Measurements from ENCODE around the gene MMAA.

MMAA gene

GRCh38 chr4:145656156-145656555 lies 37.0 kb downstream of the MMAA start:
- Histone ChIP-seq H3K79me1 (ENCODE audit: low read depth, low read length) (no peaks in the 10 kb centered on the region), H4K8ac (ENCODE audit: low read depth, low read length) (no peak overlapping the region), H2AK5ac (ENCODE audit: low read depth, low read length) (no peak overlapping the region), H3K36me3 (replicated peaks in 1 of 2; ENCODE audit: control insufficient read depth in 2 of 2, insufficient read depth in 2 of 2, low read length in 2 of 2) (peaks cover 0 to 20% of the 10 kb centered on the region in 2 donors), H3K4me1 (ENCODE audit: control insufficient read depth in 2 of 2, insufficient read depth in 1 of 2, low read depth in 1 of 2, low read length in 2 of 2) (no peaks in the 10 kb centered on the region), H3K27me3 (ENCODE audit: control insufficient read depth in 3 of 3, insufficient read depth in 3 of 3, low read depth in 1 of 3, low read length in 3 of 3) (no peaks in the 10 kb centered on the region), H3K4me2 (ENCODE audit: insufficient read depth, low read length, poor library complexity, severe bottlenecking) (no peak overlapping the region), H2BK12ac (ENCODE audit: low read length) (no peak overlapping the region), H2BK15ac (ENCODE audit: low read length) (no peak overlapping the region), H3K9me3 (replicated peaks in 1 of 2; ENCODE audit: control insufficient read depth in 2 of 2, insufficient read depth in 1 of 2, low read depth in 1 of 2, low read length in 2 of 2) (peaks cover 0 to 18% of the 10 kb centered on the region in 2 donors), H3K4ac (ENCODE audit: low read length) (no peak overlapping the region), H3K18ac (ENCODE audit: low read length) (no peak overlapping the region), H3K23ac (ENCODE audit: low read depth, low read length, poor library complexity) (no peak overlapping the region), H3K9ac (ENCODE audit: low read depth, low read length, poor library complexity) (no peak overlapping the region), H4K91ac (ENCODE audit: low read depth, low read length, poor library complexity) (no peak overlapping the region), H2BK120ac (ENCODE audit: low read depth, low read length) (no peak overlapping the region), H2AFZ (ENCODE audit: low read length) (no peak overlapping the region), H2BK5ac (ENCODE audit: low read length) (no peak overlapping the region), H3K14ac (ENCODE audit: low read length) (no peak overlapping the region), H3K4me3 (ENCODE audit: low read length in 2 of 2) (no peak overlapping the region), H3K27ac (replicated peaks; ENCODE audit: low read length) (no peak overlapping the region)
- no peak for DNase-seq (ENCODE audit: low spot score)
- WGBS, 2 donors (ENCODE audit: extremely low coverage in 2 of 2, insufficient read length in 2 of 2, insufficient replicate concordance in 1 of 2) = no CpG with 5 or more reads among the region's 1 CpG

- DNase-seq (ENCODE audit: low spot score) = no peak
- peaks cover 0 to 8% of the 10 kb centered on the region in 2 donors for H3K36me3 ChIP-seq (replicated peaks in 1 of 2; ENCODE audit: control insufficient read depth in 2 of 2, insufficient read depth in 2 of 2, low read length in 2 of 2)
- no peak overlapping the region for H3K9ac ChIP-seq (ENCODE audit: low read depth, low read length, poor library complexity)
- H3K14ac ChIP-seq (ENCODE audit: low read length) = no peak overlapping the region
- no peak overlapping the region for H4K91ac ChIP-seq (ENCODE audit: low read depth, low read length, poor library complexity)
- no peaks in the 10 kb centered on the region for H3K79me1 ChIP-seq (ENCODE audit: low read depth, low read length)
- peaks cover 0 to 8% of the 10 kb centered on the region in 2 donors for H3K9me3 ChIP-seq (replicated peaks in 1 of 2; ENCODE audit: control insufficient read depth in 2 of 2, insufficient read depth in 1 of 2, low read depth in 1 of 2, low read length in 2 of 2)
- H2BK120ac ChIP-seq (ENCODE audit: low read depth, low read length) = no peak overlapping the region
- no peak overlapping the region for H2BK12ac ChIP-seq (ENCODE audit: low read length)
- no peak overlapping the region for H3K4me3 ChIP-seq (ENCODE audit: low read length in 2 of 2)
- no peaks in the 10 kb centered on the region for H3K27me3 ChIP-seq (ENCODE audit: control insufficient read depth in 3 of 3, insufficient read depth in 3 of 3, low read depth in 1 of 3, low read length in 3 of 3)
- no peak overlapping the region for H4K8ac ChIP-seq (ENCODE audit: low read depth, low read length)
- H3K4me1 ChIP-seq (ENCODE audit: control insufficient read depth in 2 of 2, insufficient read depth in 1 of 2, low read depth in 1 of 2, low read length in 2 of 2) = no peaks in the 10 kb centered on the region
- H2BK15ac ChIP-seq (ENCODE audit: low read length) = no peak overlapping the region
- WGBS, 2 donors (ENCODE audit: extremely low coverage in 2 of 2, insufficient read length in 2 of 2, insufficient replicate concordance in 1 of 2) = no CpG with 5 or more reads among the region's 3 CpGs
- H3K18ac ChIP-seq (ENCODE audit: low read length) = no peak overlapping the region
- no peak overlapping the region for H3K4me2 ChIP-seq (ENCODE audit: insufficient read depth, low read length, poor library complexity, severe bottlenecking)
- H3K27ac ChIP-seq (replicated peaks; ENCODE audit: low read length) = no peak overlapping the region
- H3K23ac ChIP-seq (ENCODE audit: low read depth, low read length, poor library complexity) = no peak overlapping the region
- H2AK5ac ChIP-seq (ENCODE audit: low read depth, low read length) = no peak overlapping the region
- no peak overlapping the region for H2BK5ac ChIP-seq (ENCODE audit: low read length)
- H3K4ac ChIP-seq (ENCODE audit: low read length) = no peak overlapping the region
- no peak overlapping the region for H2AFZ ChIP-seq (ENCODE audit: low read length)
These were observed 40.9 kb downstream of the MMAA start for GRCh38 chr4:145660064-145660463.

GRCh38 chr4:145663194-145663593 lies 44.0 kb downstream of the MMAA start:
- peaks cover 0 to 6% of the 10 kb centered on the region in 2 donors for H3K9me3 ChIP-seq (replicated peaks in 1 of 2; ENCODE audit: control insufficient read depth in 2 of 2, insufficient read depth in 1 of 2, low read depth in 1 of 2, low read length in 2 of 2)
- no peak overlapping the region for H3K27ac ChIP-seq (replicated peaks; ENCODE audit: low read length)
- H3K27me3 ChIP-seq (ENCODE audit: control insufficient read depth in 3 of 3, insufficient read depth in 3 of 3, low read depth in 1 of 3, low read length in 3 of 3) = no peaks in the 10 kb centered on the region
- no peak overlapping the region for H4K8ac ChIP-seq (ENCODE audit: low read depth, low read length)
- DNase-seq (ENCODE audit: low spot score) = no peak
- no peak overlapping the region for H2BK15ac ChIP-seq (ENCODE audit: low read length)
- no peak overlapping the region for H2BK5ac ChIP-seq (ENCODE audit: low read length)
- H2AFZ ChIP-seq (ENCODE audit: low read length) = no peak overlapping the region
- no peak overlapping the region for H4K91ac ChIP-seq (ENCODE audit: low read depth, low read length, poor library complexity)
- no peak overlapping the region for H3K4ac ChIP-seq (ENCODE audit: low read length)
- no peak overlapping the region for H2BK120ac ChIP-seq (ENCODE audit: low read depth, low read length)
- H2BK12ac ChIP-seq (ENCODE audit: low read length) = no peak overlapping the region
- no peak overlapping the region for H3K9ac ChIP-seq (ENCODE audit: low read depth, low read length, poor library complexity)
- H3K14ac ChIP-seq (ENCODE audit: low read length) = no peak overlapping the region
- WGBS, 2 donors (ENCODE audit: extremely low coverage in 2 of 2, insufficient read length in 2 of 2, insufficient replicate concordance in 1 of 2) = no CpG with 5 or more reads among the region's 3 CpGs
- no peak overlapping the region for H3K23ac ChIP-seq (ENCODE audit: low read depth, low read length, poor library complexity)
- H3K4me2 ChIP-seq (ENCODE audit: insufficient read depth, low read length, poor library complexity, severe bottlenecking) = no peak overlapping the region
- no peaks in the 10 kb centered on the region for H3K36me3 ChIP-seq (replicated peaks in 1 of 2; ENCODE audit: control insufficient read depth in 2 of 2, insufficient read depth in 2 of 2, low read length in 2 of 2)
- H3K4me1 ChIP-seq (ENCODE audit: control insufficient read depth in 2 of 2, insufficient read depth in 1 of 2, low read depth in 1 of 2, low read length in 2 of 2) = no peaks in the 10 kb centered on the region
- H3K4me3 ChIP-seq (ENCODE audit: low read length in 2 of 2) = no peak overlapping the region
- H2AK5ac ChIP-seq (ENCODE audit: low read depth, low read length) = no peak overlapping the region
- no peak overlapping the region for H3K18ac ChIP-seq (ENCODE audit: low read length)
- H3K79me1 ChIP-seq (ENCODE audit: low read depth, low read length) = no peaks in the 10 kb centered on the region

GRCh38 chr4:145665773-145666172 lies 46.6 kb downstream of the MMAA start:
- no CpG with 5 or more reads among the region's 1 CpG for WGBS, 2 donors (ENCODE audit: extremely low coverage in 2 of 2, insufficient read length in 2 of 2, insufficient replicate concordance in 1 of 2)
- no peak overlapping the region for H2BK120ac ChIP-seq (ENCODE audit: low read depth, low read length)
- H3K4ac ChIP-seq (ENCODE audit: low read length) = no peak overlapping the region
- H3K9me3 ChIP-seq (replicated peaks in 1 of 2; ENCODE audit: control insufficient read depth in 2 of 2, insufficient read depth in 1 of 2, low read depth in 1 of 2, low read length in 2 of 2) = peaks cover 0 to 6% of the 10 kb centered on the region in 2 donors
- no peaks in the 10 kb centered on the region for H3K79me1 ChIP-seq (ENCODE audit: low read depth, low read length)
- H3K4me2 ChIP-seq (ENCODE audit: insufficient read depth, low read length, poor library complexity, severe bottlenecking) = no peak overlapping the region
- H4K91ac ChIP-seq (ENCODE audit: low read depth, low read length, poor library complexity) = no peak overlapping the region
- H4K8ac ChIP-seq (ENCODE audit: low read depth, low read length) = no peak overlapping the region
- no peak overlapping the region for H2AK5ac ChIP-seq (ENCODE audit: low read depth, low read length)
- no peak overlapping the region for H2AFZ ChIP-seq (ENCODE audit: low read length)
- no peak overlapping the region for H2BK12ac ChIP-seq (ENCODE audit: low read length)
- no peaks in the 10 kb centered on the region for H3K36me3 ChIP-seq (replicated peaks in 1 of 2; ENCODE audit: control insufficient read depth in 2 of 2, insufficient read depth in 2 of 2, low read length in 2 of 2)
- H3K4me3 ChIP-seq (ENCODE audit: low read length in 2 of 2) = no peak overlapping the region
- H3K18ac ChIP-seq (ENCODE audit: low read length) = no peak overlapping the region
- no peak overlapping the region for H2BK15ac ChIP-seq (ENCODE audit: low read length)
- H3K27ac ChIP-seq (replicated peaks; ENCODE audit: low read length) = no peak overlapping the region
- H3K9ac ChIP-seq (ENCODE audit: low read depth, low read length, poor library complexity) = no peak overlapping the region
- H3K4me1 ChIP-seq (ENCODE audit: control insufficient read depth in 2 of 2, insufficient read depth in 1 of 2, low read depth in 1 of 2, low read length in 2 of 2) = no peaks in the 10 kb centered on the region
- no peak overlapping the region for H2BK5ac ChIP-seq (ENCODE audit: low read length)
- H3K14ac ChIP-seq (ENCODE audit: low read length) = no peak overlapping the region
- no peaks in the 10 kb centered on the region for H3K27me3 ChIP-seq (ENCODE audit: control insufficient read depth in 3 of 3, insufficient read depth in 3 of 3, low read depth in 1 of 3, low read length in 3 of 3)
- H3K23ac ChIP-seq (ENCODE audit: low read depth, low read length, poor library complexity) = no peak overlapping the region
- DNase-seq (ENCODE audit: low spot score) = no peak

Measured in neuronal stem cell (in vitro differentiated cells).